Measurements from ENCODE around the gene NLRP9.

GRCh38 chr19:55680339-55681130 is 57.7 kb downstream of the NLRP9 start:
- TF ChIP-seq CTCF (conservative IDR thresholded peaks at IDR 0.05) (no peak), EZH2 (IDR thresholded peaks at IDR 0.05; ENCODE audit: low read depth) (no peak)

Data from PC-9 (cell line).